T-cell (primary cell): ENCODE results near the gene VSIG2. TPM values are rescaled to one million over a fixed set of nuclear protein-coding genes. Genes with fewer than 3 reads are reported as not detected.
A peak's percentile ranks its signal among the peaks of the same experiment; 100 is the strongest.

Source experiments
- ATAC-seq, 4 experiments: fragments of 200-7000 bp in 3 of 4; fragments of 150-1000 bp in 1 of 4; cut with Tn5 transposase; replicated peaks in 1 of 4; 1 replicate in 3 of 4; 2 replicates in 1 of 4; pipeline ENCODE4 v1.10.0; 2021; ENCODE audit warnings: moderate library complexity in 3 of 4, mild to moderate bottlenecking in 2 of 4, moderate number of reproducible peaks in 1 of 4
- CTCF ChIA-PET, 2 donors: fragments of 300-600 bp; sonication (Branson Sonifier 250); formaldehyde crosslinking; loops; one replicate each; lab custom pipeline; 2022; ENCODE audit warnings: antibody characterized with exemption in 2 of 2; lab: Charles Lee
- POLR2A ChIA-PET, 2 donors: fragments of 300-600 bp; sonication (Branson Sonifier 250); formaldehyde crosslinking; loops; one replicate each; lab custom pipeline; 2022; ENCODE audit warnings: antibody characterized with exemption in 2 of 2; lab: Charles Lee
- DNase-seq, 35 experiments: peaks; one replicate each; pipeline versions ENCODE4 v3.0.0 to v3.0.0-alpha.2; 2013 to 2023
- H3K27ac ChIP-seq: one replicate; pipeline ENCODE4 v1.5.1; 2013; ENCODE audit warnings: low read length
- H3K27me3 ChIP-seq, 2 experiments: replicated peaks in 1 of 2; 1 replicate in 1 of 2; 2 replicates in 1 of 2; pipeline versions ENCODE4 v1.6.1 to v1.7.0; 2013; ENCODE audit warnings: low read length in 1 of 2, mixed read lengths in 1 of 2; ENCODE audit not compliant: control insufficient read depth in 2 of 2, insufficient read depth in 2 of 2; ENCODE audit errors: extremely low read depth in 1 of 2
- H3K36me3 ChIP-seq, 2 donors: 1 replicate in 1 of 2; 2 replicates in 1 of 2; pipeline versions ENCODE4 v1.6.1 to v1.7.0; 2013; ENCODE audit warnings: low read length in 1 of 2; ENCODE audit not compliant: control insufficient read depth in 2 of 2, insufficient read depth in 1 of 2; ENCODE audit errors: extremely low read depth in 1 of 2
- H3K4me1 ChIP-seq, 2 experiments: 1 replicate in 1 of 2; 2 replicates in 1 of 2; pipeline versions ENCODE4 v1.6.1 to v1.7.0; 2013; ENCODE audit warnings: low read length in 2 of 2, mixed read lengths in 1 of 2; ENCODE audit not compliant: insufficient read depth in 2 of 2, control insufficient read depth in 1 of 2; ENCODE audit errors: extremely low read depth in 1 of 2
- H3K4me3 ChIP-seq, 2 donors: 1 replicate in 1 of 2; 2 replicates in 1 of 2; pipeline versions ENCODE4 v1.5.1 to v1.7.0; 2013; ENCODE audit warnings: mild to moderate bottlenecking in 2 of 2, low read length in 1 of 2, moderate library complexity in 1 of 2; ENCODE audit not compliant: control insufficient read depth in 1 of 2; ENCODE audit errors: extremely low read depth in 1 of 2
- H3K9me3 ChIP-seq: 2 replicates; pipeline ENCODE4 v1.7.0; 2013
- H3K27ac Mint-ChIP-seq, 2 donors: one replicate each; pipeline ENCODE4 v1.8.0; 2020 to 2021; ENCODE audit warnings: mild to moderate bottlenecking in 2 of 2, mixed read lengths in 2 of 2
- H3K27me3 Mint-ChIP-seq, 2 donors: one replicate each; pipeline ENCODE4 v1.8.0; 2021 to 2022; ENCODE audit warnings: mixed read lengths in 2 of 2
- H3K36me3 Mint-ChIP-seq: one replicate; pipeline ENCODE4 v1.8.0; 2021; ENCODE audit warnings: mixed read lengths
- H3K4me1 Mint-ChIP-seq, 3 donors: one replicate each; pipeline ENCODE4 v1.8.0; 2020 to 2022; ENCODE audit warnings: mixed read lengths in 3 of 3, mild to moderate bottlenecking in 1 of 3
- H3K4me3 Mint-ChIP-seq, 3 donors: one replicate each; pipeline ENCODE4 v1.8.0; 2020 to 2022; ENCODE audit warnings: mild to moderate bottlenecking in 3 of 3, mixed read lengths in 3 of 3, moderate library complexity in 3 of 3
- H3K9me3 Mint-ChIP-seq, 3 donors: one replicate each; pipeline ENCODE4 v1.8.0; 2020 to 2022; ENCODE audit warnings: mixed read lengths in 3 of 3
- WGBS: methylation state at CpG from one replicate; pipeline ENCODE4 v1.1.5; 2013; ENCODE audit warnings: missing lambda C conversion rate; ENCODE audit not compliant: insufficient coverage; 5-methylcytosine and 5-hydroxymethylcytosine counted together
- total RNA-seq, 35 experiments: library from RNA in 6 of 35; stranded (reverse) in 6 of 35; fragments of 120-200 nt in 1 of 35; gene quantifications; one replicate each; pipeline versions ENCODE4 v1.2.1 to v1.2.4 and lab custom pipeline; 2013 to 2026

Gene VSIG2
- total RNA-seq, 5 donors from 2014 or later (not counting 1 experiment from before 2014, with no cell fraction given) = 0.66 to 1.6 (median 0.98) TPM

GRCh38 chr11:124768914-124769313 is 16.9 kb upstream of the VSIG2 start:
- Histone ChIP-seq H3K9me3 (no peaks in the 10 kb centered on the region), H3K36me3 (peaks cover 10 to 17% of the 10 kb centered on the region in 2 donors), H3K4me1 (no peaks in the 10 kb centered on the region), H3K27me3 (no peaks in the 10 kb centered on the region), H3K27ac (no peak overlapping the region), H3K4me3 (no peak overlapping the region)
- WGBS = 100% methylated on average over 5 of the region's 8 CpGs
- ChIA-PET CTCF (interaction anchor here (0.5 to 1.2 kb wide), 8 partner anchors 23 to 1902 kb away, joined by 3 to 5 read pairs (median 3); no protein-coding TSS in a partner anchor), POLR2A (no interaction called here)
- DNase-seq (no peak), ATAC-seq (no peak)
- Mint-ChIP-seq H3K9me3 (no peaks in the 10 kb centered on the region), H3K4me1 (peaks cover 0 to under 1% (median 0%) of the 10 kb centered on the region in 3 donors), H3K27me3 (no peaks in the 10 kb centered on the region), H3K36me3 (peaks cover 36% of the 10 kb centered on the region), H3K27ac (no peak overlapping the region), H3K4me3 (no peak overlapping the region)

DNA sequence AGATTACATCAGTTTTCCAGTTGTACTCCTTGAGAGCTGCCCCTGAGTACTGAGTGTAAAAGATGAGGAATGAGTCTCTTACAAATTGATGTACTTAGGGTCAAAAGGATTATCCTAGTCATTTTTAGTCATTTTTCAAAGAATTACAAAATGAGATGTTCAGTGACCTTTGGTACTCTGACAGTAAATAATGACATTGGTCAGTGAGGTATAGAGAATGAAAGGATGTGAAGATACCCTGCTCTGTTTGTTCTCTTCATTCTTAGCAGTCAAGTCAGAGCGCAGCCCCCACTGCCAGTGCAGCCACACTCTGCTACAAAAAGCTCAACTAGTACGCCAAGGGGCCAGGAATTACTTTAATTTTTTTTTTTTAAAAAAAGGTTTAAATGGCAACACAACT is 14.1 kb upstream of the VSIG2 start:
- no peak overlapping the region for H3K27ac ChIP-seq
- no CpG with 5 or more reads among the region's 2 CpGs for WGBS
- ATAC-seq (no peak), DNase-seq (no peak)
- ChIA-PET POLR2A (interaction anchor here in 1 of 2 donors (0.6 kb wide), 1 partner anchor 96 kb away, joined by 3 read pairs; no protein-coding TSS in a partner anchor), CTCF (interaction anchor here (0.6 to 1.9 kb wide), 10 partner anchors 20 to 1020 kb away, joined by 3 to 6 read pairs (median 4); no protein-coding TSS in a partner anchor)
- no peak overlapping the region for H3K4me3 ChIP-seq
- peaks cover 21% of the 10 kb centered on the region for H3K36me3 Mint-ChIP-seq
- H3K4me1 ChIP-seq = peaks cover 4 to 22% of the 10 kb centered on the region in 2 experiments
- no peak overlapping the region for H3K27ac Mint-ChIP-seq
- peaks cover 8 to 10% of the 10 kb centered on the region in 2 donors for H3K36me3 ChIP-seq
- peaks cover 0 to 16% of the 10 kb centered on the region in 2 experiments for H3K27me3 ChIP-seq
- no peak overlapping the region for H3K4me3 Mint-ChIP-seq
- H3K9me3 ChIP-seq = no peaks in the 10 kb centered on the region
- H3K27me3 Mint-ChIP-seq = peaks cover 0 to 8% of the 10 kb centered on the region in 2 donors
- no peaks in the 10 kb centered on the region for H3K9me3 Mint-ChIP-seq
- H3K4me1 Mint-ChIP-seq = peaks cover 8 to 12% (median 9%) of the 10 kb centered on the region in 3 donors

GRCh38 chr11:124763156-124763947 is 11.3 kb upstream of the VSIG2 start:
- peaks cover 0 to 44% of the 10 kb centered on the region in 2 experiments for H3K27me3 ChIP-seq
- no peaks in the 10 kb centered on the region for H3K9me3 ChIP-seq
- ChIA-PET CTCF (interaction anchor here (0.6 to 4.6 kb wide), 39 partner anchors 9 to 361 kb away, joined by 3 to 45 read pairs (median 4); partner anchors contain the start of genes NRGN (in 1 of the 2), SIAE (in 1 of the 2) and SPA17 (in 1 of the 2)), POLR2A (interaction anchor here in 1 of 2 donors (0.6 kb wide), 1 partner anchor 94 kb away, joined by 6 read pairs; no protein-coding TSS in a partner anchor)
- ATAC-seq (peak; percentile 39 to 60 (median 46)), DNase-seq (peak; percentile 59 to 91 (median 82))
- peaks cover 6 to 7% of the 10 kb centered on the region in 2 donors for H3K36me3 ChIP-seq
- WGBS = 10% methylated on average over 21 of the region's 21 CpGs
- Mint-ChIP-seq H3K4me1 (peaks cover 22 to 32% (median 24%) of the 10 kb centered on the region in 3 donors), H3K9me3 (no peaks in the 10 kb centered on the region), H3K27me3 (peaks cover 11 to 29% of the 10 kb centered on the region in 2 donors), H3K36me3 (peaks cover 11% of the 10 kb centered on the region), H3K27ac (peak overlapping the region; percentile 73 to 74), H3K4me3 (peak overlapping the region; percentile 84 to 93 (median 91))
- H3K4me3 ChIP-seq = peak overlapping the region; percentile 64 to 89
- peaks cover 19 to 50% of the 10 kb centered on the region in 2 experiments for H3K4me1 ChIP-seq
- H3K27ac ChIP-seq = no peak overlapping the region

DNA sequence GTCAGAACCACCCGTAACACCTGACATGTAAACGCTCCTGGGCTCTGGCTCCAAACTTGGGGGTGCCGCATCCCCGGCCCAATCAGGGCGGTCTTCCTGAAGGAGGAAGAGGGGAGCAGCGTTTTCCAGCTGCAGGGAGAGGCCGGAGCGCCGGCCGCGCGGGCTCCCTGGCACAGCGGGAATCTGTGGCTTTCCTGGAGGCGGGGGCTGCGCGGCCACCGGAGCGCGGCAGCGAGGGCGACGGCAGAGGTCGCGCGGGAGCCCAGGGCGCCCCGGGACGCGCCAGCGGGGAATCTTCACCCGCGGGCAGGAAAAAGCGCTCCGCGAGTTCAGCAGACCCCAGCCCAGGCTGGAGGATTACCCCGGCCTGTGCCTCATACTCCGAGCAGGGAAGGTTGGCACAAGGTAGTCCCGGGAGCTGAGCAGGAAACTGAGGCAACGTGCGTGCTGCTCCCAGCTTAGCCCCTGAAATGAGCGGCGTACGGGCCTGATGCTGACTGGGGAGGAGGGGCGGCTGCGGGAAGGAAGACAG is 10.6 kb upstream of the VSIG2 start:
- Histone ChIP-seq H3K27me3 (peaks cover 0 to 51% of the 10 kb centered on the region in 2 experiments), H3K4me1 (peaks cover 19 to 55% of the 10 kb centered on the region in 2 experiments), H3K9me3 (no peaks in the 10 kb centered on the region), H3K36me3 (peaks cover 3 to 7% of the 10 kb centered on the region in 2 donors), H3K4me3 (peak overlapping the region; percentile 64 to 89), H3K27ac (no peak overlapping the region)
- H3K4me3 Mint-ChIP-seq = peak overlapping the region; percentile 84 to 93 (median 91)
- ATAC-seq (peak; percentile 36 to 51 (median 41)), DNase-seq (peak in 1 of 35 experiments; percentile 25)
- 0% methylated on average over 36 of the region's 45 CpGs for WGBS
- H3K27me3 Mint-ChIP-seq = peaks cover 14 to 36% of the 10 kb centered on the region in 2 donors
- H3K36me3 Mint-ChIP-seq = peaks cover 7% of the 10 kb centered on the region
- POLR2A ChIA-PET = no interaction called here
- no peaks in the 10 kb centered on the region for H3K9me3 Mint-ChIP-seq
- no peak overlapping the region for H3K27ac Mint-ChIP-seq
- CTCF ChIA-PET = interaction anchor here (0.6 to 4.6 kb wide), 18 partner anchors 8 to 93 kb away, joined by 3 to 45 read pairs (median 4); partner anchors contain the start of genes NRGN (in 1 of the 2), SIAE (in 1 of the 2) and SPA17 (in 1 of the 2)
- peaks cover 26 to 39% (median 27%) of the 10 kb centered on the region in 3 donors for H3K4me1 Mint-ChIP-seq

GRCh38 chr11:124762105-124762623 is 10.1 kb upstream of the VSIG2 start, which contains the start of gene ESAM:
Gene ESAM (minus strand): TSS chr11:124762290. CDS start chr11:124762154, 136 bp downstream.
- H3K27me3 Mint-ChIP-seq = peaks cover 17 to 41% of the 10 kb centered on the region in 2 donors
- H3K36me3 Mint-ChIP-seq = peaks cover 6% of the 10 kb centered on the region
- WGBS = 0% methylated on average over 50 of the region's 55 CpGs
- peaks cover 26 to 41% (median 27%) of the 10 kb centered on the region in 3 donors for H3K4me1 Mint-ChIP-seq
- peak; percentile 74 to 83 (median 79) for ATAC-seq
- peak within 1 kb of the TSS; percentile 84 to 93 (median 91) for H3K4me3 Mint-ChIP-seq
- H3K4me3 ChIP-seq = peak within 1 kb of the TSS; percentile 64 to 89
- POLR2A ChIA-PET = no interaction called here
- CTCF ChIA-PET = interaction anchor here (0.6 to 4.6 kb wide), 17 partner anchors 7 to 1521 kb away, joined by 3 to 45 read pairs (median 3); partner anchors contain the start of genes NRGN (in 1 of the 2) and VSIG2 (in 1 of the 2)
- H3K27ac ChIP-seq = no peak within 1 kb of the TSS
- H3K36me3 ChIP-seq = peaks cover 0 to 4% of the 10 kb centered on the region in 2 donors
- H3K4me1 ChIP-seq = peaks cover 19 to 55% of the 10 kb centered on the region in 2 experiments
- peak in 31 of 35 experiments; percentile 33 to 78 (median 55) for DNase-seq
- H3K9me3 ChIP-seq = no peaks in the 10 kb centered on the region
- H3K9me3 Mint-ChIP-seq = no peaks in the 10 kb centered on the region
- peak within 1 kb of the TSS; percentile 73 to 74 for H3K27ac Mint-ChIP-seq
- peaks cover 0 to 56% of the 10 kb centered on the region in 2 experiments for H3K27me3 ChIP-seq
